Activated effector memory CD4-positive, alpha-beta T cell treated with anti-CD3 and anti-CD28 coated beads, Interleukin-2, amount 50 U/mL, for 16 hours (primary cell): ENCODE measurements around the gene OR4C11.

Experiments used
- DNase-seq: peaks from one replicate; pipeline ENCODE4 v3.0.0-alpha.2; 2020

Gene OR4C11, protein sequence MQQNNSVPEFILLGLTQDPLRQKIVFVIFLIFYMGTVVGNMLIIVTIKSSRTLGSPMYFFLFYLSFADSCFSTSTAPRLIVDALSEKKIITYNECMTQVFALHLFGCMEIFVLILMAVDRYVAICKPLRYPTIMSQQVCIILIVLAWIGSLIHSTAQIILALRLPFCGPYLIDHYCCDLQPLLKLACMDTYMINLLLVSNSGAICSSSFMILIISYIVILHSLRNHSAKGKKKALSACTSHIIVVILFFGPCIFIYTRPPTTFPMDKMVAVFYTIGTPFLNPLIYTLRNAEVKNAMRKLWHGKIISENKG

GRCh38 chr11:55607545-55607944 lies at the start of gene OR4C11:
Gene OR4C11, minus strand, starts transcription at chr11:55607645. Its CDS starts 3,272 bp downstream, at chr11:55604373.
- no peak for DNase-seq

DNA sequence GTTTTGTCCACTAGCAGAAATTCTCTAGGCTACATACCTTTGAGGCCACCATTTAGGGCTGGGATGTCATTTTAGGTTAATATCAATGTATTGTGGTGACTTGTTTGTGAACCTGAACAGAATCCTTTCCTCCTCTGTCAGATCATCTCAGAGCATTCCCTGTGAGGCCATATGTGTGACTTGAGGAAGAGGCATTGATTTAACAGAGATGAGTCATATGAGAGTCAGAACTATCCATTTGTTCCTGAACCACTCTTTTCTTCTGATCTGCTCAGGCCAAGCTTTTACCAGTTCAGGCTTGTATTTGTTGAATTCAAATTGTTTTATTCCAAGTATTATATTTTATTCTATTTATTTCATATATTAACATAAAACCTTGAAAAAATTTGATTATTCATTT lies 47.7 kb upstream of the OR4C11 start:
- DNase-seq, result no peak

- no peak for DNase-seq
Measured at GRCh38 chr11:55652560-55652959, 45.1 kb upstream of the OR4C11 start.

GRCh38 chr11:55648027-55648426 lies 40.6 kb upstream of the OR4C11 start, which contains the start of gene OR4S2:
Gene OR4S2, plus strand, starts transcription at chr11:55648327. Its CDS starts 2,577 bp downstream, at chr11:55650904.
- DNase-seq, result no peak

- DNase-seq, result no peak
Measured at GRCh38 chr11:55634813-55635212, 27.4 kb upstream of the OR4C11 start, which contains the start of gene OR4P4. Gene OR4P4, plus strand, starts transcription at chr11:55635113.

DNA sequence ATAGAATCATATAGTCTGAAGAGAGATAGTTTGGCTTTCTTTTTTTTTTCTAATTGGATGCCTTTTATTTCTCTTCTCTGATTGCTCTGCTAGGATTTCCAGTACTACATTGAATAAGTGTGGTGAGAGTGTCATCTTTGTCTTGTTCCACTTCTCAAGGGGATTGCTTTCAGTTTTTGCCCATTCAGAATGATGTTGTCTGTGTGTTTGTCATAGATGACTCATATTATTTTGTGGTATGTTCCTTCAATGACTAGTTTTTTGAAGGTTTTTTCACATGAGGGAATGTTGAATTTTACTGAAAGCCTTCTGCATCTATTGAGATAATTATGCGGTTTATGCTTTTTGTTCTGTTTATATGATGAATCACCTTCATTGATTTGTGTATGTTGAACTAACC lies 17.1 kb upstream of the OR4C11 start:
- no peak for DNase-seq

- DNase-seq, result no peak
Measured at GRCh38 chr11:55572548-55572947, 34.9 kb downstream of the OR4C11 start.

GRCh38 chr11:55571828-55572227 lies 35.6 kb downstream of the OR4C11 start, which contains the start of gene OR4C16:
Gene OR4C16, plus strand, starts transcription at chr11:55572128. Its CDS starts 0 bp downstream, at chr11:55572128.
- DNase-seq, result no peak

- DNase-seq, result no peak
Measured at GRCh38 chr11:55554169-55554568, 53.3 kb downstream of the OR4C11 start, which contains the start of gene OR4C15. Gene OR4C15, plus strand, starts transcription at chr11:55554469. Its CDS starts 0 bp downstream, at chr11:55554469.
